HUES48 (cell line): ENCODE data around the gene CHRM1.

ENCODE experiments used
- H3K27ac ChIP-seq: one replicate; pipeline ENCODE4 v1.7.0; 2013; ENCODE audit warnings: low read depth, low read length, inconsistent platforms
- H3K27me3 ChIP-seq: 2 replicates; pipeline ENCODE4 v1.6.1; 2013; ENCODE audit warnings: mild to moderate bottlenecking, low read length; ENCODE audit not compliant: control insufficient read depth, insufficient read depth
- H3K36me3 ChIP-seq: 2 replicates; pipeline ENCODE4 v1.6.1; 2013; ENCODE audit warnings: low read length; ENCODE audit not compliant: control insufficient read depth, insufficient read depth
- H3K4me1 ChIP-seq: 2 replicates; pipeline ENCODE4 v1.6.1; 2013; ENCODE audit warnings: mild to moderate bottlenecking, low read length; ENCODE audit not compliant: control insufficient read depth, insufficient read depth
- H3K4me3 ChIP-seq: 2 replicates; pipeline ENCODE4 v1.5.1; 2013; ENCODE audit warnings: mild to moderate bottlenecking, low read depth, low read length
- H3K9ac ChIP-seq: 2 replicates; pipeline ENCODE4 v1.6.1; 2013; ENCODE audit warnings: mild to moderate bottlenecking, low read depth, low read length, moderate library complexity
- H3K9me3 ChIP-seq: 2 replicates; pipeline ENCODE4 v1.6.1; 2013; ENCODE audit warnings: low read length; ENCODE audit not compliant: control insufficient read depth, insufficient read depth

Gene CHRM1

GRCh38 chr11:62925308-62925707 lies 4.1 kb upstream of the CHRM1 start:
- H3K27me3 ChIP-seq, result peaks cover 89% of the 10 kb centered on the region
- peak overlapping the region; percentile 31 for H3K27ac ChIP-seq
- H3K9ac ChIP-seq, result no peak overlapping the region
- H3K9me3 ChIP-seq, result no peaks in the 10 kb centered on the region
- H3K4me1 ChIP-seq, result peaks cover 15% of the 10 kb centered on the region
- no peaks in the 10 kb centered on the region for H3K36me3 ChIP-seq
- H3K4me3 ChIP-seq, result peak overlapping the region; percentile 79

- no peak overlapping the region for H3K27ac ChIP-seq
- no peaks in the 10 kb centered on the region for H3K9me3 ChIP-seq
- H3K4me1 ChIP-seq, result peaks cover 15% of the 10 kb centered on the region
- H3K36me3 ChIP-seq, result no peaks in the 10 kb centered on the region
- peaks cover 75% of the 10 kb centered on the region for H3K27me3 ChIP-seq
- no peak overlapping the region for H3K9ac ChIP-seq
- H3K4me3 ChIP-seq, result peak overlapping the region; percentile 41
Observed at GRCh38 chr11:62923601-62924411, 2.6 kb upstream of the CHRM1 start.

- peaks cover 11% of the 10 kb centered on the region for H3K4me1 ChIP-seq
- peak overlapping the region; percentile 41; the same call in 1 of the 2 replicates for H3K4me3 ChIP-seq
- no peaks in the 10 kb centered on the region for H3K9me3 ChIP-seq
- H3K9ac ChIP-seq, result no peak overlapping the region
- H3K36me3 ChIP-seq, result no peaks in the 10 kb centered on the region
- H3K27ac ChIP-seq, result no peak overlapping the region
- H3K27me3 ChIP-seq, result peaks cover 66% of the 10 kb centered on the region
Observed at GRCh38 chr11:62922653-62923431, 1.7 kb upstream of the CHRM1 start.

GRCh38 chr11:62922189-62922589 lies 1.0 kb upstream of the CHRM1 start:
- H3K4me3 ChIP-seq, result no peak overlapping the region
- H3K4me1 ChIP-seq, result peaks cover 5% of the 10 kb centered on the region
- H3K27me3 ChIP-seq, result peaks cover 60% of the 10 kb centered on the region
- H3K36me3 ChIP-seq, result no peaks in the 10 kb centered on the region
- no peaks in the 10 kb centered on the region for H3K9me3 ChIP-seq
- H3K9ac ChIP-seq, result no peak overlapping the region
- no peak overlapping the region for H3K27ac ChIP-seq

- no peaks in the 10 kb centered on the region for H3K9me3 ChIP-seq
- no peak overlapping the region for H3K27ac ChIP-seq
- H3K9ac ChIP-seq, result no peak overlapping the region
- peaks cover 55% of the 10 kb centered on the region for H3K27me3 ChIP-seq
- H3K36me3 ChIP-seq, result no peaks in the 10 kb centered on the region
- H3K4me1 ChIP-seq, result peaks cover 3% of the 10 kb centered on the region
- no peak overlapping the region for H3K4me3 ChIP-seq
Observed at GRCh38 chr11:62921573-62922188, 518 bp upstream of the CHRM1 start.

GRCh38 chr11:62919898-62920640 lies 1.1 kb downstream of the CHRM1 start:
- H3K27me3 ChIP-seq, result peaks cover 39% of the 10 kb centered on the region
- no peaks in the 10 kb centered on the region for H3K9me3 ChIP-seq
- peaks cover 3% of the 10 kb centered on the region for H3K4me1 ChIP-seq

GRCh38 chr11:62919476-62919875 lies 1.7 kb downstream of the CHRM1 start:
- no peak overlapping the region for H3K4me3 ChIP-seq
- H3K9ac ChIP-seq, result no peak overlapping the region
- no peaks in the 10 kb centered on the region for H3K9me3 ChIP-seq
- peaks cover 33% of the 10 kb centered on the region for H3K27me3 ChIP-seq
- no peaks in the 10 kb centered on the region for H3K36me3 ChIP-seq
- H3K27ac ChIP-seq, result no peak overlapping the region
- peaks cover 3% of the 10 kb centered on the region for H3K4me1 ChIP-seq

More at GRCh38 chr11:62919898-62920640, 1.1 kb downstream of the CHRM1 start:
- Histone ChIP-seq H3K4me3 (no peak overlapping the region), H3K9ac (no peak overlapping the region), H3K36me3 (no peaks in the 10 kb centered on the region), H3K27ac (no peak overlapping the region)

- Histone ChIP-seq H3K4me1 (peaks cover 3% of the 10 kb centered on the region), H3K4me3 (no peak overlapping the region), H3K27me3 (peaks cover 24% of the 10 kb centered on the region), H3K36me3 (no peaks in the 10 kb centered on the region), H3K27ac (no peak overlapping the region), H3K9me3 (no peaks in the 10 kb centered on the region), H3K9ac (no peak overlapping the region)
Observed at GRCh38 chr11:62918531-62918930, 2.6 kb downstream of the CHRM1 start.

- Histone ChIP-seq H3K4me3 (no peak overlapping the region), H3K9ac (no peak overlapping the region), H3K4me1 (peaks cover 3% of the 10 kb centered on the region), H3K36me3 (no peaks in the 10 kb centered on the region), H3K9me3 (no peaks in the 10 kb centered on the region), H3K27ac (no peak overlapping the region), H3K27me3 (peaks cover 19% of the 10 kb centered on the region)
Observed at GRCh38 chr11:62917906-62918502, 3.2 kb downstream of the CHRM1 start.

- H3K4me3 ChIP-seq, result no peak overlapping the region
- H3K4me1 ChIP-seq, result peaks cover 8% of the 10 kb centered on the region; the same call in 1 of the 2 replicates
- H3K9me3 ChIP-seq, result no peaks in the 10 kb centered on the region
- H3K27me3 ChIP-seq, result no peaks in the 10 kb centered on the region
- H3K27ac ChIP-seq, result no peak overlapping the region
- no peak overlapping the region for H3K9ac ChIP-seq
- H3K36me3 ChIP-seq, result no peaks in the 10 kb centered on the region
Observed at GRCh38 chr11:62914416-62914815, 6.7 kb downstream of the CHRM1 start.
